A673 (cell line): Measurements from ENCODE around the gene GGA1. TPM values are rescaled to one million over a fixed set of nuclear protein-coding genes. Genes with fewer than 3 reads are reported as not detected.

ENCODE experiments used
- BruUV-seq: library from RNA; stranded (reverse); fragments of 400-500 nt; replicated peaks from 2 replicates; lab custom pipeline; 2021; lab: Mats Ljungman, UMichigan
- CTCF ChIA-PET: fragments of 300-600 bp; sonication (Branson Sonifier 250); formaldehyde crosslinking; loops from one replicate; lab custom pipeline; 2022; ENCODE audit warnings: antibody characterized with exemption; lab: Charles Lee
- POLR2A ChIA-PET: fragments of 300-600 bp; sonication (Branson Sonifier 250); formaldehyde crosslinking; loops from one replicate; lab custom pipeline; 2022; ENCODE audit warnings: antibody characterized with exemption; ENCODE audit not compliant: low non-redundant PET; lab: Charles Lee
- DNase-seq: peaks from one replicate; pipeline ENCODE4 v3.0.0-alpha.2; 2015; ENCODE audit warnings: low spot score
- H3K27ac ChIP-seq: fragments of 200-600 bp; sonication (generic); 2 replicates; pipeline ENCODE4 v1.5.1; 2016; ENCODE audit warnings: mixed run types, low read depth, mild to moderate bottlenecking, mixed read lengths, antibody characterized with exemption, low read length; ENCODE audit not compliant: poor library complexity, severe bottlenecking
- H3K27me3 ChIP-seq: fragments of 200-600 bp; sonication (generic); replicated peaks from 2 replicates; pipeline ENCODE4 v1.6.1; 2017; ENCODE audit warnings: mixed run types, low read depth, mild to moderate bottlenecking, mixed read lengths, antibody characterized with exemption, low read length; ENCODE audit not compliant: insufficient read depth, poor library complexity
- H3K36me3 ChIP-seq: fragments of 200-600 bp; sonication (generic); 2 replicates; pipeline ENCODE4 v1.6.1; 2016; ENCODE audit warnings: mixed run types, mild to moderate bottlenecking, mixed read lengths, antibody characterized with exemption, low read length; ENCODE audit not compliant: insufficient read depth, poor library complexity, severe bottlenecking
- H3K4me1 ChIP-seq: fragments of 200-600 bp; sonication (generic); 2 replicates; pipeline ENCODE4 v1.6.1; 2017; ENCODE audit warnings: mixed run types, mild to moderate bottlenecking, mixed read lengths, antibody characterized with exemption, low read length; ENCODE audit not compliant: insufficient read depth, poor library complexity, severe bottlenecking
- H3K4me3 ChIP-seq: fragments of 200-600 bp; sonication (generic); 2 replicates; pipeline ENCODE4 v1.5.1; 2016; ENCODE audit warnings: low read depth, mixed run types, mild to moderate bottlenecking, mixed read lengths, low read length; ENCODE audit not compliant: poor library complexity, severe bottlenecking
- H3K9me3 ChIP-seq: fragments of 200-600 bp; sonication (generic); 2 replicates; pipeline ENCODE4 v1.6.1; 2016; ENCODE audit warnings: mixed run types, low read depth, mild to moderate bottlenecking, mixed read lengths, antibody characterized with exemption, low read length; ENCODE audit not compliant: poor library complexity, severe bottlenecking
- CTCF ChIP-seq: fragments of 300-800, 200-600 bp; sonication (generic); conservative IDR thresholded peaks from 2 replicates; pipeline ENCODE4 v1.5.1; 2017; ENCODE audit warnings: low read depth, mild to moderate bottlenecking, antibody characterized with exemption, low read length, moderate library complexity, mixed read lengths
- EZH2 ChIP-seq: fragments of 200-600 bp; sonication (generic); IDR thresholded peaks from 2 replicates; pipeline ENCODE4 v1.6.1; 2017; ENCODE audit warnings: borderline replicate concordance, low read depth, mild to moderate bottlenecking, mixed read lengths, antibody characterized with exemption, low read length; ENCODE audit not compliant: poor library complexity, severe bottlenecking
- intact Hi-C: fragments of 100-400 bp; cut with micrococcal nuclease; formaldehyde crosslinking; loops from one replicate; pipeline ENCODE4 v1.10.0; 2022; ENCODE audit not compliant: unreplicated experiment
- total RNA-seq: library from RNA; stranded (reverse); gene quantifications from 2 replicates; pipeline ENCODE4 v1.2.3, GENCODE V29; 2021

The GGA1 gene
- total RNA-seq, 1 experiment from 2014 or later = 74.6 TPM

- Histone ChIP-seq H3K27ac (no peak overlapping the region), H3K4me3 (no peak overlapping the region)
- POLR2A ChIA-PET = interaction anchor here (0.7 kb wide), 1 partner anchor 30 kb away, joined by 8 read pairs; no protein-coding TSS in a partner anchor
Measured at GRCh38 chr22:37678372-37678771, 69.7 kb downstream of the GGA1 start.

GRCh38 chr22:37679670-37680069 is 71.0 kb downstream of the GGA1 start:
- Histone ChIP-seq H3K9me3 (no peaks in the 10 kb centered on the region), H3K36me3 (no peaks in the 10 kb centered on the region), H3K4me1 (peaks cover 24% of the 10 kb centered on the region), H3K27ac (no peak overlapping the region), H3K27me3 (no peaks in the 10 kb centered on the region), H3K4me3 (no peak overlapping the region)
- TF ChIP-seq CTCF (no peak), EZH2 (no peak)
- intact Hi-C loops = loop anchor here (5.0 kb wide), 3 partner anchors 37 to 142 kb away; no protein-coding TSS in a partner anchor
- ChIA-PET POLR2A (no interaction called here), CTCF (no interaction called here)
- no TSS peak for BruUV-seq
- no peak for DNase-seq

More at GRCh38 chr22:37678372-37678771, 69.7 kb downstream of the GGA1 start:
- intact Hi-C loops = loop anchor here (5.0 kb wide), 1 partner anchor 124 kb away; no protein-coding TSS in a partner anchor
- H3K9me3 ChIP-seq = no peaks in the 10 kb centered on the region
- H3K4me1 ChIP-seq = peaks cover 24% of the 10 kb centered on the region
- no peaks in the 10 kb centered on the region for H3K27me3 ChIP-seq
- H3K36me3 ChIP-seq = no peaks in the 10 kb centered on the region
- no TSS peak for BruUV-seq
- CTCF ChIA-PET = no interaction called here
- DNase-seq = no peak
- TF ChIP-seq EZH2 (no peak), CTCF (no peak)

- no peak overlapping the region for H3K4me3 ChIP-seq
- H3K4me1 ChIP-seq = peaks cover 17% of the 10 kb centered on the region
- DNase-seq = no peak
- ChIA-PET CTCF (interaction anchor here (1.0 to 2.0 kb wide), 3 partner anchors 19 to 37 kb away, joined by 4 to 45 read pairs (median 6); partner anchors contain the start of gene PDXP), POLR2A (no interaction called here)
- TF ChIP-seq CTCF (no peak), EZH2 (no peak)
- no TSS peak for BruUV-seq
- no peak overlapping the region for H3K27ac ChIP-seq
- H3K27me3 ChIP-seq = no peaks in the 10 kb centered on the region
- no peaks in the 10 kb centered on the region for H3K36me3 ChIP-seq
- intact Hi-C loops = loop anchor here (5.0 kb wide), 2 partner anchors 38 to 143 kb away; no protein-coding TSS in a partner anchor
- no peaks in the 10 kb centered on the region for H3K9me3 ChIP-seq
Measured at GRCh38 chr22:37680191-37680851, 71.7 kb downstream of the GGA1 start.
